ENCODE results near the gene DIP2A.

DIP2A gene

DNA sequence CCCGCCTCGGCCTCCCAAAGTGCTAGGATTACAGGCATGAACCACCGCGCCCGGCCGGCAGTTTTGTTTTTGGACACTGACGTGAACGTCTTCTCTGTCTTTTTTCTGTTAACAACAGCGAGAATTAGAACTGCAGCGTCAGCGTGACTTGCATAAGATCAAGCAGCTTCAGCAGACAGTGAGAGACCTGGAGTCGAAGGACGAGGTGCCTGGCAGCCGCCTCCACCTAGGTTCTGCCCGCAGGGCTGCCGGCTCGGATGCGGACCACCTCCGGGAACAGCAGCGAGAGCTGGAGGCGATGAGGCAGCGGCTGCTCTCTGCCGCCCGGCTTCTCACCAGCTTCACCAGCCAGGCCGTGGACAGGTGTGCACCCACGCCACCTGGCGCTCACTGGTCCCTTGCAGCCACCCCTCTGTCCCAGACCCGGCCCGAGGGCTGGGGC, 22.9 kb upstream of the DIP2A start:
- TF ChIP-seq EZH2phosphoT487 (conservative IDR thresholded peaks at IDR 0.05; ENCODE audit: low read length), result no peak
- TF ChIP-seq, protein P1, sequence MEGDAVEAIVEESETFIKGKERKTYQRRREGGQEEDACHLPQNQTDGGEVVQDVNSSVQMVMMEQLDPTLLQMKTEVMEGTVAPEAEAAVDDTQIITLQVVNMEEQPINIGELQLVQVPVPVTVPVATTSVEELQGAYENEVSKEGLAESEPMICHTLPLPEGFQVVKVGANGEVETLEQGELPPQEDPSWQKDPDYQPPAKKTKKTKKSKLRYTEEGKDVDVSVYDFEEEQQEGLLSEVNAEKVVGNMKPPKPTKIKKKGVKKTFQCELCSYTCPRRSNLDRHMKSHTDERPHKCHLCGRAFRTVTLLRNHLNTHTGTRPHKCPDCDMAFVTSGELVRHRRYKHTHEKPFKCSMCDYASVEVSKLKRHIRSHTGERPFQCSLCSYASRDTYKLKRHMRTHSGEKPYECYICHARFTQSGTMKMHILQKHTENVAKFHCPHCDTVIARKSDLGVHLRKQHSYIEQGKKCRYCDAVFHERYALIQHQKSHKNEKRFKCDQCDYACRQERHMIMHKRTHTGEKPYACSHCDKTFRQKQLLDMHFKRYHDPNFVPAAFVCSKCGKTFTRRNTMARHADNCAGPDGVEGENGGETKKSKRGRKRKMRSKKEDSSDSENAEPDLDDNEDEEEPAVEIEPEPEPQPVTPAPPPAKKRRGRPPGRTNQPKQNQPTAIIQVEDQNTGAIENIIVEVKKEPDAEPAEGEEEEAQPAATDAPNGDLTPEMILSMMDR (IDR thresholded peaks at IDR 0.05; ENCODE audit: insufficient read depth, low read length, poor library complexity, severe bottlenecking), result no peak
- H3K36me3 ChIP-seq (ENCODE audit: low read length), result peaks cover 15% of the 10 kb centered on the region; the same call in 1 of the 2 replicates
- H3K27me3 ChIP-seq (ENCODE audit: low read length), result no peaks in the 10 kb centered on the region
- H3K9me3 ChIP-seq (ENCODE audit: insufficient read depth, low read length), result no peaks in the 10 kb centered on the region
- no peaks in the 10 kb centered on the region for H3K79me2 ChIP-seq (ENCODE audit: insufficient read depth, low read length)
- no peak overlapping the region for H3K4me2 ChIP-seq (ENCODE audit: low read depth, low read length, poor library complexity, severe bottlenecking)
- no peak overlapping the region for H3K27ac ChIP-seq (ENCODE audit: low read depth, low read length)
- no peaks in the 10 kb centered on the region for H3F3A ChIP-seq (ENCODE audit: insufficient read depth)
- no peak overlapping the region for H3K4me3 ChIP-seq (ENCODE audit: insufficient read depth, low read length, poor library complexity, severe bottlenecking)
- no peaks in the 10 kb centered on the region for H3K9me2 ChIP-seq (replicated peaks; ENCODE audit: insufficient read depth, low read length)
- H3K9ac ChIP-seq (ENCODE audit: low read length), result no peak overlapping the region
- H2AFZ ChIP-seq (ENCODE audit: low read depth, low read length, severe bottlenecking), result no peak overlapping the region
- H4K20me1 ChIP-seq (ENCODE audit: low read depth, low read length), result no peaks in the 10 kb centered on the region

DNA sequence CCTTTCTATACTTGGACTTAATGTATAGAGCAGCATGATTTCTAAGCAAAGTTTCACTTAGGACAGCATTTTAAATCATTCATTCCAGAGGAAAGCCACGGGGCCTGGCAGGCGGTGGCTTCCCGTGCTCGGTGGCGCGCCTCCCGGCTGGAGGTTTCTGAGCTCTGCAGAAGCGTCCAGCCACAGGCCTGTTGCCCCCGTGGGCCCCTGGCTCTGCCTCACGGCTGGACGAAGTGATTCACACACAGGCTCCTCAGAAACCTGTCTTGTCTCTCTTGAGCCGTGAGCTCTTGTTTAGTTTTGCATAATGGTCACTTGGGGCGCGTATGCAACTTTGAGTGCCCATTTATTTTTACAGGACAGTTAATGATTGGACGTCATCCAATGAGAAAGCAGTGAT, 22.1 kb upstream of the DIP2A start:
- H3K79me2 ChIP-seq (ENCODE audit: insufficient read depth, low read length), result no peaks in the 10 kb centered on the region
- no peaks in the 10 kb centered on the region for H3K9me3 ChIP-seq (ENCODE audit: insufficient read depth, low read length)
- no peaks in the 10 kb centered on the region for H3K27me3 ChIP-seq (ENCODE audit: low read length)
- no peak overlapping the region for H2AFZ ChIP-seq (ENCODE audit: low read depth, low read length, severe bottlenecking)
- no peaks in the 10 kb centered on the region for H4K20me1 ChIP-seq (ENCODE audit: low read depth, low read length)
- no peak overlapping the region for H3K4me2 ChIP-seq (ENCODE audit: low read depth, low read length, poor library complexity, severe bottlenecking)
- no peak overlapping the region for H3K4me3 ChIP-seq (ENCODE audit: insufficient read depth, low read length, poor library complexity, severe bottlenecking)
- H3F3A ChIP-seq (ENCODE audit: insufficient read depth), result no peaks in the 10 kb centered on the region
- no peak for TF ChIP-seq EZH2phosphoT487 (conservative IDR thresholded peaks at IDR 0.05; ENCODE audit: low read length)
- TF ChIP-seq, protein P1 (IDR thresholded peaks at IDR 0.05; ENCODE audit: insufficient read depth, low read length, poor library complexity, severe bottlenecking), result no peak
- H3K36me3 ChIP-seq (ENCODE audit: low read length), result peaks cover 20% of the 10 kb centered on the region; the same call in 1 of the 2 replicates
- H3K27ac ChIP-seq (ENCODE audit: low read depth, low read length), result no peak overlapping the region
- H3K9me2 ChIP-seq (replicated peaks; ENCODE audit: insufficient read depth, low read length), result no peaks in the 10 kb centered on the region
- no peak overlapping the region for H3K9ac ChIP-seq (ENCODE audit: low read length)

DNA sequence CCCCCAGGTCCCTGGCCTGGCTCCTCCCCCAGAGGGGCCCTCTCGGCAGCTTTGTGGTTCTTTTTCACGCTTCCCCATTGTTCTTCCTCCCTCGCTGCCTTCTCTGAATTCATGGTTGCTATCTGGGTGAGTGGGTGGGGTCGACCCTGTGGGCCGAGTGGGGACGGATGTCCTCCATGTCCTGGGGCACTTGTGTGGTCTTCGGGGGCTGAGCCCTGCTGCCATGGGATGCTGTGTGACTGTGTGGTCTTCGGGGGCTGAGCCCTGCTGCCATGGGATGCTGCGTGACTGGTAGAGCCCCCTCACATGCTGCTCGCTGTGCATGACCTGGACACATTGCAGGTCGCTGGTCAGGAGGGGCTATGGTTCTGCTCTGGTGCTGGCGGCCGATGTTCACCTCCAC, 21.6 kb upstream of the DIP2A start:
- Histone ChIP-seq H3K36me3 (ENCODE audit: low read length) (peaks cover 20% of the 10 kb centered on the region; the same call in 1 of the 2 replicates), H3K79me2 (ENCODE audit: insufficient read depth, low read length) (no peaks in the 10 kb centered on the region), H3K9me2 (replicated peaks; ENCODE audit: insufficient read depth, low read length) (no peaks in the 10 kb centered on the region), H3F3A (ENCODE audit: insufficient read depth) (no peaks in the 10 kb centered on the region), H3K4me2 (ENCODE audit: low read depth, low read length, poor library complexity, severe bottlenecking) (no peak overlapping the region), H3K27ac (ENCODE audit: low read depth, low read length) (no peak overlapping the region), H3K9me3 (ENCODE audit: insufficient read depth, low read length) (no peaks in the 10 kb centered on the region), H3K27me3 (ENCODE audit: low read length) (no peaks in the 10 kb centered on the region), H3K4me3 (ENCODE audit: insufficient read depth, low read length, poor library complexity, severe bottlenecking) (no peak overlapping the region), H2AFZ (ENCODE audit: low read depth, low read length, severe bottlenecking) (no peak overlapping the region), H3K9ac (ENCODE audit: low read length) (no peak overlapping the region), H4K20me1 (ENCODE audit: low read depth, low read length) (no peaks in the 10 kb centered on the region)
- TF ChIP-seq, protein P1 (IDR thresholded peaks at IDR 0.05; ENCODE audit: insufficient read depth, low read length, poor library complexity, severe bottlenecking), result no peak
- no peak for TF ChIP-seq EZH2phosphoT487 (conservative IDR thresholded peaks at IDR 0.05; ENCODE audit: low read length)

Data from SU-DHL-6 (cell line).